Hypothalamus (tissue), 51 donors: Measurements from ENCODE around the gene CAPS.
A peak's percentile ranks its signal among the peaks of the same experiment; 100 is the strongest.

Experiments
- DNase-seq, 51 donors: peaks; one replicate each; lab custom pipeline; 2025; lab: John Stamatoyannopoulos, UW

The CAPS gene

GRCh38 chr19:5891938-5892771 is 21.9 kb upstream of the CAPS start:
- peak in 20 of 51 donors; percentile 3 to 57 (median 17) for DNase-seq

DNA sequence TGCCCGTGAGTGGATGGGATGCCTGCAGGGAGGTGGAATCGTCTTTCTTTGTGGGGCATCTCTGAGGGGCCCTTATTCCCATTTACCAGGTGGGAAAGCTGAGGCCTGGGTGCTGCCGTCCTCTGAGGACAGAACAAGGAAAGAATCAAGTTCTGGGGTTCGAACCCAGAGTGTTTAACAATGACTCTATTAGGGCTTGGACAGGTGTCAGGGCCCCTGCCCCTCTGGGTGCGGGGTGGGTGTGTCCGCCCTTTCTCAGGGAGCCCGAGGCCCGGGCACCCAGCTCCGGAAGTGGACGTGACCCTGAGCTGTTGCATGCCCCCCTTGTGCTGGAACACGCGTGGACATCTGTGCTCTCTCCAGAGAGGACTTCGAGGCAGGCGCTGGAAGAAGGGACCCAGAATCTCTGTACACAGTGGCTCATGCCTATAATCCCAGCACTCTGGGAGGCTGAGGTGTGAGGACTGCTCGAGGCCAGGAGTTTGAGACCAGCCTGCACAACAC is 21.2 kb upstream of the CAPS start:
- peak in 1 of 51 donors; percentile 8 for DNase-seq

DNA sequence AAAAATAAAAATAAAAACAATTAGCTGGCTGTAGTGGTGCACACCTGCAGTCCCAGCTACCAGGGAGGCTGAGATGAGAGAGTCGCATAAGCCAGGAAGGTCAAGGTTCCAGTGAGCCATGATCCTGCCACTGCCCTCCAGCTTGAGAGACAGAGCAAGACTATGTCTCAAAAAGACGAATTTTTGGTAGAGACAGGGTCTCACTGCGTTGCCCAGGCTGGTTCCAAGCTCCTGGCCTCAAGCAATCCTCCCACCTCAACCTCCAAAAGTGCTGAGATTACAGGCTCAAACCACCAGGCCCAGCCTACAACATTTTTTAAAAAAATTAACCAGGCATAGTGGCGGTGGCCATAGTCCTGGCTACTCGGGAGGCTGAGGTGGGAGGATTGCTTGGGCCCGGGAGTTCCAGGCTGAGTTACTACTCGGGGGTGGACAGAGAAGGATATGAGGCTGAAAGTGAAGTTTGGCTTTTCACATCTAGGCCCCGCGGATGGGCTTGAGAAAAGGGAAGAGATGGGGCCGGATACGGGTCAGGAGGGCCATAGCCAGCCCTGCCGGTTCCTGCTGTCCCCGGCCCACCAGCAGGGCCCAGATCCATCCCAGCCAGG is 20.7 kb upstream of the CAPS start:
- no peak for DNase-seq

DNA sequence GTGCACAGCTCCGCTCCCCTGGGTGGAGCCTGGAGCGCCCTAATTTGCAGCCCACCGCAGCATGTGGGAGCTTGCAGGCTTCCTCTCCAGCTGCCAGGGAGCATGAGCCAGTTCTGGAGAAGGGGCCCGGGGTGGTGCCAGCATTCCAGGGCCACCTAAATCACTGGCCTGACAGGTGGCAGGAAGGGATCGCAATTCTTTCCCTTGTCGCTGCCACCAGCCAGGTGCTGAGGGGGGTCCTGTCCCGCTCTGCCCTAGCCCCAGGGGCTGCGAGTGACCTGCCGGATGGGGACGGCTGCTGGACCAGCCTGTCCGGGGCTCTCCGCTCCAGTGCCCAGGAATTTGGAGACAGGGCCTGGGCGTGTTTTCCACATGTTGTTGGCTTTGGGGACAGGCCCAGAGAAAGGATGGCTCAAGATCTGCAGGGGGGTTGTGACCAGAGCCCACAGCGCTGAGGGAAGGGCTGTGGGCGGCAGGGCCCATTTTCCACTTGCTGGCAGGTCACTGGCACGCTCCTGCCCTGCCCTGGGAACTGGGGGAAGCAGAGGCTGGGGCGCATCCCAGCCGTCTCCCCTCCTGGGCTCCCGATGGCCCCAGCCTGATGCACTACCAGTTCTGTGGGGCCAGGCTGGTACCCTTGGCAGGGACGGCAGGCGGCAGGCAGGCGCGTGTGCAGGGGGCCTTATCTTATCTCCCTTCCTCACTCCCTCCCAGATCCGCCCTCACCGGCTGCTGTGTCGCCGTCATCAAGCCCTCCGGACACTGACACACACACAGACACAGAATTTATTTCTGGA is 19.9 kb upstream of the CAPS start:
- DNase-seq, result no peak

DNA sequence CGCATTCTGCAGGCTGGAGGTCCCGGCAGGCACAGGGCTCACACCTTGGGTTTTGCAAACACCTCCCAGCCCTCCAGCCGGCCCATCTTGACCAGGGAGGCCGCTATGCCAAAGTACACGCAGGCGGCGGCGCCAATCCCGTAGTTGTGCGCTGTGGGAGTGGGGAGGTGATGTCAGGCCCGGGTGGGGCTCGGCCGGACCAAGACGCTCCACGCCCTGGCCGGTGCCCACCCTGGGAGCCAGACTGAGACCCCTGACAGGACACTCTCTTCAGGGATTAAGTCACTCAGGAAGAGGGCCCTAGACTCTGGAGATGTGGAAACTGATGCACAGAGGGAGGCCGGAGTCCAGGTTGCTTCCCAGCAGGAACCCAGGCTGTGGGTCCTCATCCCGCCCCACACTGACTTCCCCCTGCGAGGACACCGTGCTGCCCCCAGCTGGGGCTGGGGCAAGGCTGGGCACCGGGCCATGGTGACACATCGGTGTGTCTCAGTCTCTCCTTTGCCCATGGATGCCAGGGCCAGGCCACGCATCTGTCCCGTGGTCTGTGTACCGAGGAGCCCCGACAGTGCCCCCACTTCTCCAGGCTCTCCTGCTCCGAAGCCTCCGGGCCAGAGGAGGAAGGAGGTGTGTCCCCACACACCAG is 19.2 kb upstream of the CAPS start:
- no peak for DNase-seq

DNA sequence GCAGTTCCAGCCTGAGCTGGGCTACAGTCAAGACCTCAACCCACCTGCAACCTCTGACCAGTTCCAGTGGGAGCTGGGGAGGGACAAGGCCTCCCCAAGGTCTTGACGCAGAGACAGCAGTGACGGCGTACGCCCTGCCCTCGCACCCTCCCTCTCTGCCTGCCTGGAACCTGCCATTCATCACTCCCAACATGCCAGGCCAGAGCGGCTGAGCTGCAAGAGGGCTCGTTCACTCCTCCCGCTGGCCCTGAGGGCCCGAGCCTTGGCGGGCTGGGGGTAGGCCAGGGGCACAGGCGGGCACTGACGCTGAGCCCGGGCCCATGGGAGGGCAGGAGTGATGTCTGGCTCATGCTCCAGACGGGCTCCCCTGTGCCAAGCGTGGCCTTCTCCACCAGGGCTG is 18.6 kb upstream of the CAPS start:
- no peak for DNase-seq

GRCh38 chr19:5895890-5896289 is 18.2 kb upstream of the CAPS start:
- DNase-seq, result no peak

GRCh38 chr19:5896365-5897076 is 17.5 kb upstream of the CAPS start:
- no peak for DNase-seq

DNA sequence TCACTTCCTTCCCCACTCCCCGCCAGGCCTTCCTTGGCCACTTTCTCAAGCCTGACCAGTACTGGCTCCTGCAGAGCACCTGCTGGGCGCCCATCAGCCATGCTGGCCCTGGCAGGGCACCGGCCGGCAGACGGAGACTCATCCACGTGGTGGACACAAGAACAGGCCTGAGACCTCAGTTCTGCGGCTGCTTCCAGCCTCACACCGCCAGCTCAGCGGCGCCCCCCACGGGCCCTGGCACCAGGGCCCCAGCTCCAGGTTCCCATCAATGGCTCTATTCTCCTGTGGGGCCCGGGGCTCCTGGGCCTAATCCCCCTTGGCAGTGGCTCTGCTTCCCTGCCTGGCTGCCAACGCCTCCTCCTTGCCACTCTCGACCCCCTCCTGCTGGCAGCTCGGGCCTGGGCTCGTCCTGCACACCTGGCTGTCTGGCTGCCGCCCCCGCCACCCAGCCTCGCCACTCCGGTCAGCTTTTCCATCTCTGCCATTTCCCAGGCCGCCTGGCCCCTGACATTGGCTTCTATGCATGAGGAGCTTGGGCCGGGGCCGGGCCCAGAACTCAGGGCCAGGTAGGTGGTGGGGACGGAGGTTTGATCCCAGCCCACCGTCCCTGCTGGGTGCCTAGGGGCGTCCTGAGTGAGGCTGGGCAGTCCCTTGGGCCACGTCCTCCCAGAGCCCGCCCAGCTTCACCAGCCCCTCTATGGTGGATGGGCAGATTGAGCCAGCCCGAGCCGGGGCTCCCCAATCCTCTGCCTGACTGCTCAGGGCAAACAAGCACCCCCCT is 16.7 kb upstream of the CAPS start:
- no peak for DNase-seq

- no peak for DNase-seq
Observed at GRCh38 chr19:5899728-5900526, 14.1 kb upstream of the CAPS start.

DNA sequence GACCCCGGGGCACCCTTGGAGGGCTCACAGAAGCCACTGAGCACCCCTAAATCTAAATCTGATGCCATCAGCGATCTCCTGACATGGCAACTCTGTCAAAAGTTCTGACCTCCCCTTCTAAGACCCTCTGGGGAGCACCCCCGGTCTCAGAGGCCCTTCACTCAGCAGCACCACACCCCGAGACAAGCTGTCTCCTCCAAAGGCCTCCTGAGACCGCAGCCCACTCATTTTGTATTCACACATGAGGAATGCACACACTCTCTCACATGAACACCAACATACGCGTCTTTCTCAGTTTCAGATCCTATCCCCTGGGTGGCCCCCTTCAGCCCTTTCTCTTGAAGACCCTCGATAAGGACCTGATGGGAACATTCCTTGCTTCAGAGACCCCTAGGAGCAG is 13.1 kb upstream of the CAPS start:
- no peak for DNase-seq

DNA sequence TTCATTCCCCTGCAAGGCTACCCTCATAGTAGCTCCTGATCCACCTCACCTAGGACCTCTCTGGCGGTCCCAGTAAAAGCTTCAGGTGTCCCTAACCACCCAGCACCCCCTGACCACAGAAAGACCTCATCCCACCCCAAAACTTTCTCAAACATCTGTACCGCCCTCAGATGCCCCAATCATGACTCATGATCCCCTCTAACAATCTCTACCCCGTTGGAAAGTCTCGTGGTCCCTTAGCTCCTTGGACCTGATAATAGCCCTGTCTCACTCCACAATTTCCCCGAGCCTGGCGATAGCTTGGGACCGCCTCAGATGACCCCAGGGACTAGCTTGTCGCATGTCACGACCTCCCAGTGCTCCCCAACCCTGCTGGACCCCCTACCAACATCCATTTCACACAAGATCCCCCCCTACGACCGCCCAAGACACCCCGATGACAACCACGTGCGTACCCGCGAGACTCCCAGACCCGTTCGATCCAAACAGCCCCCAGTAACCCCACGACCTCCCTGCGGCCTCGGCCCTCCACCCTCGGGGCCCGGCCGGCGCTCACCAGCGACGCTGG is 10.9 kb upstream of the CAPS start:
- DNase-seq, result peak in 3 of 51 donors; percentile 50 to 56 (median 51)

DNA sequence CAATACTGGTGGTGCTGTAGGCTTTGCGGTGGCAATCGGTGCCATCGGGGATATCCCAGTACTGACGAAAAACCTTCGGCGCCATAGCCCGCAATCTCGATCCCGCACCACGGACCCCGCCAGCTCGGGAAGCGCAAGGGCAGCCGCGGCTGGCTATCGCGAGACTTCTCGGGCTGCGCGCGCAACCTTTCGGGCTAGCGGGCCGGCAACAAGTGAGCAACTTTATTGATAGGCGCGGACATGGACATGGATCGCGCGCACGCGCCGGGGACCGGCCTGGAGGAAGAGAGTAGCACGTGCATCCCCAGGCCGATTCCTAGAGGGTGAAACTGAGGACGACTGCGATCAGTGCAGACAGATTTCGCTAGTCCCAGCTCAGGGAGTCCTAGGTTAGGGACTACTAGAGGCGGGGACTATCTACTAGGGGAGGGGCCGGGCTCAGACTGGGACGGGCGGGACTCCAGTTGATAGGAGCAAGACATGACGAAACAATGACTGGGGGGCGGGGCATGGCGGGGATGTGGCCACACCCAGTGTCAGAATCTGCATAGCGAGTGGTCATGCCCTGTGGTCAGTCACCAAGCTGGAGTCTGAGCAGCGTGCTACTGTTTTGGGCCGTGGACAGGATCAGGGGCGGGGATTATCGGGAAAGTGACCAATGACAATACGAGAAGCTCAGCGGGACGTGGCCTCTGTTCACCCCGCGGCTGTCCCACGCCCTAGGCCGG is 10.3 kb upstream of the CAPS start, which contains the start of gene NDUFA11:
Gene NDUFA11, minus strand, starts transcription at position 167 of the 728 bp plus-strand sequence. Its CDS starts 82 bp downstream, at position 85.
- DNase-seq, result peak; percentile 92 to 100 (median 98)

- peak; percentile 94 to 100 (median 99) for DNase-seq
Observed at GRCh38 chr19:5904352-5905113, 9.5 kb upstream of the CAPS start, which contains the start of gene VMAC. Gene VMAC (plus strand): TSS chr19:5904872. CDS start chr19:5904891, 19 bp downstream.

- DNase-seq, result no peak
Observed at GRCh38 chr19:5905114-5905778, 8.8 kb upstream of the CAPS start.

DNA sequence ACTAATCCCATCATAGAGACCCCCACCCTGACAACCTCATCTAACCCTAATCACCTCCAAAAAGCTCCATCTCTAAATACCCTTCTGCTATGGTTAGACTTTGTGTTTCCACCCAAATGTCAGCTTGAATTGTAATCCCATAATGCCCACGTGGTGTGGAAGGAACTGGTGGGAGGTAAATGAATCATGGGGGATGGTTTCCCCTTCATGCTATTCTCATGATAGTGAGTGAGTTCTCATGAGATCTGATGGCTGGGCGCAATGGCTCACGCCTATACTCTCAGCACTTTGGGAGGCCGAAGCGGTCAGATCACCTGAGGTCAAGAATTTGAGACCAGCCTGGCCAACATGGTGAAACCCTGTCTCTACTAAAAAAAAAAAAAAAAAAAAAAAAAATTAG is 6.8 kb upstream of the CAPS start:
- DNase-seq, result no peak
